HepG2 (cell line): ENCODE measurements around the gene DROSHA.

Source experiments
- YY1 ChIP-seq: IDR thresholded peaks from 2 replicates; pipeline ENCODE4 v1.6.1; 2011; ENCODE audit warnings: low read length, low read depth, moderate library complexity, mild to moderate bottlenecking; ENCODE audit not compliant: insufficient read depth, insufficient replicate concordance
- TF ChIP-seq, protein P1 (sequence below): sonication (generic); formaldehyde crosslinking; IDR thresholded peaks from 2 replicates; pipeline ENCODE4 v1.5.0; 2020; ENCODE audit warnings: mild to moderate bottlenecking, missing genetic modification reagents, moderate library complexity

DNA sequence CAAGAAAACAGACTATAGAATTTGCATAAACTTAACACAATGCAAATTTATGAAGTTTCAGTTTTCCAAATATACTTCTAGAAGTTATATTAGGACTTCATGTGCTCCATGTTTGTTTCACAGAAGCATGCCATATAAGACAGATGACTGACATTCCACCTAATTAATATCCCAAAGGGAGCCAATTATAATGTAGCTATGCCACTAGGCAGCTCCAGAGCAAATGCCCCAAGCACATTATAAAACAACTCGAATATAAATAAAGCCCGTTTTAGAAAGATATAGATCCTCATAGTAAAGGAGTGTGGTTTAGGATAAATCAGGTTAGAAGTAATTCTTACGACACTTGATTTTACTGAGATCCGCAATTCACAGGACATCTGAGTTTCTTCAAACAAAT is 8.9 kb downstream of the DROSHA start:
- TF ChIP-seq, protein P1, sequence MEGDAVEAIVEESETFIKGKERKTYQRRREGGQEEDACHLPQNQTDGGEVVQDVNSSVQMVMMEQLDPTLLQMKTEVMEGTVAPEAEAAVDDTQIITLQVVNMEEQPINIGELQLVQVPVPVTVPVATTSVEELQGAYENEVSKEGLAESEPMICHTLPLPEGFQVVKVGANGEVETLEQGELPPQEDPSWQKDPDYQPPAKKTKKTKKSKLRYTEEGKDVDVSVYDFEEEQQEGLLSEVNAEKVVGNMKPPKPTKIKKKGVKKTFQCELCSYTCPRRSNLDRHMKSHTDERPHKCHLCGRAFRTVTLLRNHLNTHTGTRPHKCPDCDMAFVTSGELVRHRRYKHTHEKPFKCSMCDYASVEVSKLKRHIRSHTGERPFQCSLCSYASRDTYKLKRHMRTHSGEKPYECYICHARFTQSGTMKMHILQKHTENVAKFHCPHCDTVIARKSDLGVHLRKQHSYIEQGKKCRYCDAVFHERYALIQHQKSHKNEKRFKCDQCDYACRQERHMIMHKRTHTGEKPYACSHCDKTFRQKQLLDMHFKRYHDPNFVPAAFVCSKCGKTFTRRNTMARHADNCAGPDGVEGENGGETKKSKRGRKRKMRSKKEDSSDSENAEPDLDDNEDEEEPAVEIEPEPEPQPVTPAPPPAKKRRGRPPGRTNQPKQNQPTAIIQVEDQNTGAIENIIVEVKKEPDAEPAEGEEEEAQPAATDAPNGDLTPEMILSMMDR (CRISPR knock-in tag), result no peak
- TF ChIP-seq YY1, result no peak
